Esophagus muscularis mucosa (tissue), 4 donors: Measurements from ENCODE around the gene KIF19. TPM values are rescaled to one million over a fixed set of nuclear protein-coding genes. Genes with fewer than 3 reads are reported as not detected.

ENCODE experiments used
- DNase-seq: peaks from one replicate; pipeline ENCODE4 v3.0.0-alpha.2; 2017; ENCODE audit errors: extremely low spot score
- H3K27ac ChIP-seq, 4 donors: fragments of 200-600 bp; sonication (generic); replicated peaks in 1 of 4; 1 replicate in 3 of 4; 2 replicates in 1 of 4; pipeline ENCODE4 v1.5.1; 2016 to 2019; ENCODE audit warnings: mild to moderate bottlenecking in 1 of 4
- H3K27me3 ChIP-seq, 4 donors: fragments of 200-600 bp; sonication (generic); one replicate each; pipeline versions ENCODE4 v1.5.1 to v1.6.0; 2016 to 2019
- H3K36me3 ChIP-seq, 4 donors: fragments of 200-600 bp; sonication (generic); one replicate each; pipeline ENCODE4 v1.5.1; 2016 to 2019
- H3K4me1 ChIP-seq, 4 donors: fragments of 200-600 bp; sonication (generic); one replicate each; pipeline ENCODE4 v1.5.1; 2016 to 2019
- H3K4me3 ChIP-seq, 4 donors: fragments of 200-600 bp; sonication (generic); 1 replicate in 2 of 4; 2 replicates in 2 of 4; pipeline ENCODE4 v1.5.1; 2016 to 2019; ENCODE audit warnings: mild to moderate bottlenecking in 4 of 4, moderate library complexity in 1 of 4
- H3K9me3 ChIP-seq, 4 donors: fragments of 200-600 bp; sonication (generic); 1 replicate in 3 of 4; 2 replicates in 1 of 4; pipeline ENCODE4 v1.5.1; 2016 to 2019
- EP300 ChIP-seq: sonication (generic); formaldehyde crosslinking; IDR thresholded peaks from one replicate; pipeline ENCODE4 v1.6.1; 2017; ENCODE audit warnings: antibody characterized with exemption
- POLR2A ChIP-seq: fragments of 450-650 bp; IDR thresholded peaks from one replicate; pipeline ENCODE4 v1.6.1; 2017; ENCODE audit warnings: antibody characterized with exemption, moderate library complexity, mild to moderate bottlenecking, low read depth
- POLR2AphosphoS5 ChIP-seq, 2 donors: sonication (generic); formaldehyde crosslinking; IDR thresholded peaks; one replicate each; pipeline ENCODE4 v1.6.1; 2017; ENCODE audit warnings: antibody characterized with exemption in 2 of 2
- WGBS: methylation state at CpG from one replicate; pipeline ENCODE4 v1.1.5; 2018; 5-methylcytosine and 5-hydroxymethylcytosine counted together
- intact Hi-C: fragments of 100-400 bp; cut with DNase I; formaldehyde crosslinking; loops from one replicate; pipeline ENCODE4 v1.15.1; 2023
- total RNA-seq, 4 donors: library from RNA; depleted of rRNA; stranded (reverse); fragments of >200 nt; gene quantifications; one replicate each; pipeline versions ENCODE4 v1.1.0 to v1.2.1, GENCODE V29; 2016
- TF ChIP-seq, protein P1 (sequence below), 3 experiments: fragments of 200-600 bp in 2 of 3; fragments of 450-650 bp in 1 of 3; sonication (generic) in 2 of 3; IDR thresholded peaks; one replicate each; pipeline ENCODE4 v1.5.1; 2017 to 2019; ENCODE audit warnings: antibody characterized with exemption in 3 of 3, mild to moderate bottlenecking in 2 of 3, moderate library complexity in 1 of 3

Gene KIF19
- total RNA-seq, 4 donors from 2014 or later: under 0.01 to 3.8 (median 1.3) TPM

GRCh38 chr17:74304184-74304583, 21.8 kb upstream of the KIF19 start:
- H3K27me3 ChIP-seq: peaks cover 0 to 36% (median 0%) of the 10 kb centered on the region in 4 donors
- peaks cover 0 to 2% (median 0%) of the 10 kb centered on the region in 4 donors for H3K4me1 ChIP-seq
- DNase-seq: no peak
- WGBS: 65% methylated on average over 5 of the region's 5 CpGs
- H3K27ac ChIP-seq: no peak overlapping the region
- TF ChIP-seq POLR2AphosphoS5 (IDR thresholded peaks at IDR 0.05) (no peak), POLR2A (no peak), EP300 (no peak)
- TF ChIP-seq, protein P1, sequence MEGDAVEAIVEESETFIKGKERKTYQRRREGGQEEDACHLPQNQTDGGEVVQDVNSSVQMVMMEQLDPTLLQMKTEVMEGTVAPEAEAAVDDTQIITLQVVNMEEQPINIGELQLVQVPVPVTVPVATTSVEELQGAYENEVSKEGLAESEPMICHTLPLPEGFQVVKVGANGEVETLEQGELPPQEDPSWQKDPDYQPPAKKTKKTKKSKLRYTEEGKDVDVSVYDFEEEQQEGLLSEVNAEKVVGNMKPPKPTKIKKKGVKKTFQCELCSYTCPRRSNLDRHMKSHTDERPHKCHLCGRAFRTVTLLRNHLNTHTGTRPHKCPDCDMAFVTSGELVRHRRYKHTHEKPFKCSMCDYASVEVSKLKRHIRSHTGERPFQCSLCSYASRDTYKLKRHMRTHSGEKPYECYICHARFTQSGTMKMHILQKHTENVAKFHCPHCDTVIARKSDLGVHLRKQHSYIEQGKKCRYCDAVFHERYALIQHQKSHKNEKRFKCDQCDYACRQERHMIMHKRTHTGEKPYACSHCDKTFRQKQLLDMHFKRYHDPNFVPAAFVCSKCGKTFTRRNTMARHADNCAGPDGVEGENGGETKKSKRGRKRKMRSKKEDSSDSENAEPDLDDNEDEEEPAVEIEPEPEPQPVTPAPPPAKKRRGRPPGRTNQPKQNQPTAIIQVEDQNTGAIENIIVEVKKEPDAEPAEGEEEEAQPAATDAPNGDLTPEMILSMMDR (IDR thresholded peaks at IDR 0.05): no peak
- H3K36me3 ChIP-seq: no peaks in the 10 kb centered on the region
- intact Hi-C loops: no loop called here
- peaks cover 0 to 11% (median 7%) of the 10 kb centered on the region in 4 donors for H3K9me3 ChIP-seq
- no peak overlapping the region for H3K4me3 ChIP-seq

DNA sequence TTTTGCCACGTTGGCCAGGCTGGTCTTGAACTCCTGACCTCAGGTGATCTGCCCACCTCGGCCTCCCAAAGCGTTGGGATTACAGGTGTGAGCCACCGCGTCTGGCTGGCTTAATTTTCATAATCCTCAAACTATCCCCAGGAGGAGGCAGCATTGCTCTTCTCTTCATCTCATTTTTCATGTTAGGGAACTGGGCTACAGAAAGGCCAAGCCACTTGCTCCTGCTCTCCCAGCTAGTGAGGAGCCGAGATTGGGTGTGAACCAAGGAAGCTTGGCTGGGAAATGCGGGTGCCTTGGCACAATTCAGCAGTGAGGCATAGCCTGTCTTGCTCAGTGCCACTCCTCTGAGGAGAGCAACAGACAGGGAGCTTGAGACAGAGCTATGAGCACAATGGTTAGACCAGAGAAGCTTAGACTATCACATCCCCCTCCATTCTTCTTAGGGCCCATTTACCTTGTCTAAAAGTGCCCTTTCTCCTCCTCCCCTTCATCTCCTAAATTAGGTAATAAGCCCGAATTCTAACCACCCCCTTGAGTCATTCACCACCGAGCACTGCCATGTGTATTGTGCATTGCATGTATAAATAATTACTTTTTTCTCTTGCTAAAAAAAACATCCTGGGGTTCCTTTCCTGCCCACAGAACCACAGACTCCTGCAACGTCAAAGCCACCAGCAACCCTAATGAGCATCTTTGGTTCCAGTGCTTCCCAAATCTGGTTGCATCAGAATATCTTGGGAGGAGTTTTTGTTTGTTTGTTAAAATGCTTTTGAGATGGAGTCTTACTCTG, 20.0 kb upstream of the KIF19 start:
- Histone ChIP-seq H3K4me1 (peaks cover 0 to 2% (median 0%) of the 10 kb centered on the region in 4 donors), H3K27ac (no peak overlapping the region), H3K36me3 (no peaks in the 10 kb centered on the region), H3K9me3 (peaks cover 0 to 11% (median 7%) of the 10 kb centered on the region in 4 donors), H3K27me3 (peaks cover 0 to 28% (median 0%) of the 10 kb centered on the region in 4 donors), H3K4me3 (no peak overlapping the region)
- 65% methylated on average over 10 of the region's 10 CpGs for WGBS
- DNase-seq: no peak
- intact Hi-C loops: no loop called here
- TF ChIP-seq, protein P1 (IDR thresholded peaks at IDR 0.05): no peak
- TF ChIP-seq EP300: no peak
- TF ChIP-seq POLR2AphosphoS5 (IDR thresholded peaks at IDR 0.05): no peak
- TF ChIP-seq POLR2A: no peak

DNA sequence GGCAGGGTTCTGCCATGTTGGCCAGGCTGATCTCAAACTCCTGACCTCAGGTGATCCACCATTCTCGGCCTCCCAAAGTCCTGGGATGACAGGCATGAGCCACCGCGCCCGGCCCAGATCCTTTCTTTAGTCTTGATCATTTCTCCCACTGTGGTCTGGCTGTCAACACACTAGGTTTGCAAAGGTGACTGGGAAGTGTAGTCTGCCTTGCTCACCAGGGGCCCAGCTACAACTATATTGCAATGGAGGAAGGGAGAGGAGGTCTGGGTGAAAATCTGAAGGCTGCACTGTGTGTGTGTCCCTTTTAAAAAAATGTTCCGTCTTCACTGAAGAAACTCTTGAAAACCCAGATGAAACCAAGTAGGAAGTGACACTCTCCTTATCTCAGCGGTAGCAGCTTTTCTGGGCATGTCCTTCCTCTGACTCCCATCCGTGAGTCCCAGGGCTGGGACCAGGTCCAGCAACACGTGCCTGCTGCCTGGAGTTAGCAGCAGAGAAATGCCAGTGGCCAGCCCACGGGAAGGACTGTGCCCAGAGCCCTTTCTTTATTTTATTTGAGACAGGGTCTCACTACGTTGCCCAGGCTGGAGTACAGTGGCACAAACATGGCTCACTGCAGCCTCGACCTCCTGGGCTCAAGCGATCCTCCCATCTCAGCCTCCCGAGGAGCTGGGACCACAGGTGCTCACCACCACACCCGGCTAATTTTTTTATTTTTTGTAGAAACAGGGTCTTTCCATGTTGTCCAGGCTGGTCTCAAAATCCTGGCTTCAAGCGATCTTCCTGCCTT, 17.8 kb upstream of the KIF19 start:
- TF ChIP-seq POLR2AphosphoS5 (IDR thresholded peaks at IDR 0.05): peak; percentile 26 to 34
- TF ChIP-seq, protein P1 (IDR thresholded peaks at IDR 0.05): no peak
- WGBS: 65% methylated on average over 15 of the region's 15 CpGs
- intact Hi-C loops: no loop called here
- Histone ChIP-seq H3K27ac (no peak overlapping the region), H3K4me1 (peaks cover 0 to 2% (median 0%) of the 10 kb centered on the region in 4 donors), H3K27me3 (peaks cover 0 to 35% (median 0%) of the 10 kb centered on the region in 4 donors), H3K9me3 (peaks cover 0 to 20% (median 7%) of the 10 kb centered on the region in 4 donors), H3K4me3 (no peak overlapping the region), H3K36me3 (no peaks in the 10 kb centered on the region)
- no peak for DNase-seq

DNA sequence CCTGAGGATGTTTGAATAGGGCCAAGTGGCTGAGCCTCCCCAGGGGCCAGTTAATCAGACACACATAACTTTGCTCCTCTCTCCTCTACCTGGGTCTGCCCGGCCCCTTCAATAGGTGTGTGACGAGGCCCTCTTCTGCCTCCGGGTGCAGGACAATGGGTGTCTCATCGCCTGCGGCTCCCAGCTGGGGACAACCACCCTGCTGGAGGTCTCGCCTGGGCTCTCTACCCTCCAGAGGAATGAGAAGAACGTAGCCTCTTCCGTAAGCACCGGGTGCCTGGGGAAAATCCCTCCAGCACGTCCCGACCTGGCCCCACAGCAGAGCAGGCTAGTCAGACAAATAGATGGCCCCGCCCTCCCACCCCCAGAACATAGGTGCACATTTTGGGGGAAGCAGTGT, 16.1 kb upstream of the KIF19 start:
- 74% methylated on average over 10 of the region's 12 CpGs for WGBS
- intact Hi-C loops: no loop called here
- TF ChIP-seq, protein P1 (IDR thresholded peaks at IDR 0.05): no peak
- TF ChIP-seq EP300: no peak
- Histone ChIP-seq H3K27ac (no peak overlapping the region), H3K27me3 (peaks cover 0 to 29% (median 0%) of the 10 kb centered on the region in 4 donors), H3K9me3 (peaks cover 0 to 14% (median 4%) of the 10 kb centered on the region in 4 donors), H3K4me1 (peaks cover 0 to 2% (median 0%) of the 10 kb centered on the region in 4 donors), H3K36me3 (no peaks in the 10 kb centered on the region), H3K4me3 (no peak overlapping the region)
- DNase-seq: no peak
